GM13977 (cell line): ENCODE results near the gene TXLNA.

Experiments used
- DNase-seq: peaks from one replicate; pipeline ENCODE4 v3.0.0; 2012; ENCODE audit warnings: low spot score
- CTCF ChIP-seq: IDR thresholded peaks from 2 replicates; pipeline ENCODE4 v1.5.1; 2012; ENCODE audit warnings: mild to moderate bottlenecking, control low read depth; ENCODE audit not compliant: insufficient read depth; ENCODE audit errors: extremely low read depth, missing control alignments
- in situ Hi-C: fragments of 300-500 bp; cut with MboI; formaldehyde crosslinking; loops from one replicate; pipeline ENCODE4 v1.12.0; 2022; ENCODE audit warnings: low sequenced_read_pairs, low pct_unique_long_range_greater_than_20kb, mixed read lengths, inconsistent platforms; ENCODE audit not compliant: unreplicated experiment

Gene TXLNA

DNA sequence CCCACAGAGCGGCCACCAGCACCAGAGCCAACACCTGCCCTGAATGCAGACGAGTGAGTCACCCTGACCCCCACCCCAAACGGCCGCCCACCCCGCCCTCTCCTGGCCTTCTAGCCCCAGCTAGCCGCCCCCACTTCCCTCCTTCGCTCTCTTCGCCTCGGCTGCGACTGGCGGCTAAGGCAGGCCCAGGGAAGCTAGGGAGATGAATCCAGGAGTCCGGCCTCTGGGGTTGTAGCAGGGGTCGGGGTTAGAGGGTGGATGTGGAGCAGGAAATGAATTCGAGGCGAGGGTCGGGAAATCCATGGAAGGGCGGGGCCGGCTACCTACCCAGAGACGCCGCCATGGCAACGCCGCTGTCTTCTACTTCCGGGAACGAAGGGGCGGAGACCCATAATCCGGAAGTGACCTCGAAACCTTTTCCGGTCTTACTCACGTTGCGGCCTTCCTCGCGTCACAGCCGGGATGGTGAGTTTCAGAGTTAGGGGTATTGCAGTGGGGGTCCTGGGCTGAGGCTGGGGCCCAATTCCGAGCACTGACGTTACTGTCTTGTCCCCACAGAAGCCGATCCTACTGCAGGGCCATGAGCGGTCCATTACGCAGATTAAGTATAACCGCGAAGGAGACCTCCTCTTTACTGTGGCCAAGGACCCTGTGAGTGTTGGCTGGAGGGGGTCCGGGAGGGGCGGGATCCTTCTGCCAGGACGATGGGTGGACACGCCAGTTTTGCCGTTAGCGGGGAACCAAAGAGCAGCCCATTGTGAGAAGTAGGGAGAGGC lies 42.7 kb downstream of the TXLNA start, which contains the start of the genes EIF3I and TMEM234:
Gene EIF3I, plus strand, starts transcription at position 428 of the 776 bp plus-strand sequence. Its CDS starts 35 bp downstream, at position 463.
Gene TMEM234, minus strand, starts transcription at position 374 of the 776 bp plus-strand sequence. Its CDS starts 31 bp downstream, at position 343.
- peak; percentile 94 for DNase-seq
- in situ Hi-C loops, result loop anchor here (25.0 kb wide), 1 partner anchor 190 kb away; no protein-coding TSS in a partner anchor
- no peak for TF ChIP-seq CTCF

- in situ Hi-C loops, result loop anchor here (25.0 kb wide), 1 partner anchor 189 kb away; no protein-coding TSS in a partner anchor
- DNase-seq, result no peak
- no peak for TF ChIP-seq CTCF
These were observed 44.2 kb downstream of the TXLNA start for GRCh38 chr1:32223683-32224082.

- DNase-seq, result no peak
- in situ Hi-C loops, result loop anchor here (25.0 kb wide), 1 partner anchor 188 kb away; no protein-coding TSS in a partner anchor
- TF ChIP-seq CTCF, result no peak
These were observed 44.8 kb downstream of the TXLNA start for GRCh38 chr1:32224285-32224684.

GRCh38 chr1:32228771-32229170 lies 49.3 kb downstream of the TXLNA start:
- DNase-seq, result no peak
- in situ Hi-C loops, result no loop called here
- no peak for TF ChIP-seq CTCF

DNA sequence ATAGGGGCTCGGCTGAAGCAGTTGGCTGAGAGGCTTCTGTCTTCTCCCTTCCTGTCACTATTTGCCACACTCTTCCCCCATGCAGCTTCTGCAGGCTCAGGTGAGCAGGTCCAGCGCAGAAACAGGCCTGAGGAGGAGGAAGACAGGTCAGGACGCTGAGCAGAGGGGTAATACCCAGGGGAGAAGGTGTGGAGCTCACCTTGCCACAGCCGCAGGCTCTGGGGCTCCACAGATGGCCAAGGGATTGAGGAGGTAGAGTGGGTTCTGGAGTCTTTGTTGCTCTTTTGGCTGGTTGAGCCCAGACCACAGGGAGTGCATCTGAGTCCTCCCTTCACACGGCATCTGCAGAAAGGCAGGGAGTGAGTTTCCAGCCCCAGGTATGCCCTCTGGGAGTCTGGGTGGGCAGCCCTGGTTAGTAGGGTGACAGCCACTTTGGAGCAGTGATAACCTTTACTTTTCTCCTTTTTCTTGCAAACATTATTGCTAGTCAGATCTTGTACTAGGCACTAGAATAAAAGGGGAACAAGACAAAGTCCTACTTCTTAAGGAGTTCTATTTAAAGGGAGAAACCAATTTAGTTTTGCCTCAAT lies 52.5 kb downstream of the TXLNA start:
- no peak for TF ChIP-seq CTCF
- DNase-seq, result no peak
- in situ Hi-C loops, result no loop called here

GRCh38 chr1:32232558-32233304 lies 53.3 kb downstream of the TXLNA start:
- in situ Hi-C loops, result no loop called here
- no peak for TF ChIP-seq CTCF

More at GRCh38 chr1:32232558-32233304, 53.3 kb downstream of the TXLNA start:
- no peak for DNase-seq
